Retinal pigment epithelial cell (primary cell): Measurements from ENCODE around the gene CCNG1.

Source experiments
- DNase-seq: peaks from one replicate; pipeline ENCODE4 v3.0.0-alpha.2; 2010; ENCODE audit warnings: low read depth
- H3K4me3 ChIP-seq: 2 replicates; pipeline ENCODE4 v1.5.1; 2011; ENCODE audit warnings: mild to moderate bottlenecking, low read length, control low read depth, moderate library complexity
- TF ChIP-seq, protein P1 (sequence below): conservative IDR thresholded peaks from 2 replicates; pipeline ENCODE4 v1.5.1; 2011; ENCODE audit warnings: low read depth, low read length, control low read depth, inconsistent platforms

Gene CCNG1

DNA sequence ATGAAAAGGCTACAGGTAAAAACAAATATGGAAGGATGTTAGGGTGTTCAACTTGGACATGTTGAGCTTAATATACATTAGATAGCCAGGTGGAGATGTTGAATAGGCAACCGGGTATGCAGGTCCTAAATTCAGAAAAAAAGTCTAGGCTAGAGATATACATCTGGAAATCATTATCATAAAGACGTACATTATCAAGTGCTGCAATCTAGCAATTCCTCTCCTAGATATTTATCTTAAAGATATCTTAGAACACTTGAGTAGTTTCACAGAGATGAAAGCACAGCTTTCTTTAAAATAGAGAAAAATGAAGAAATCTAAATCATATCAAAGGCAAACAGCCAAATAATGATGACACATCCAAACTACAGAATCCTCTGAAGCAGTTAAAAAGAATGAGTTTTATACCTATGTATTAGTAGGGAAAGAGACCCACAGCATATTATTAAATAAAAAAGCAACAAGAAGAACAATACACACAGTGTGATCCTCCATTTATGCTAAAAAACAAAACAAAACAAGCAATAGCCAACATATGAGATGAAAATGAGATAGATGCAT, 18.7 kb downstream of the CCNG1 start:
- H3K4me3 ChIP-seq: no peak overlapping the region
- TF ChIP-seq, protein P1, sequence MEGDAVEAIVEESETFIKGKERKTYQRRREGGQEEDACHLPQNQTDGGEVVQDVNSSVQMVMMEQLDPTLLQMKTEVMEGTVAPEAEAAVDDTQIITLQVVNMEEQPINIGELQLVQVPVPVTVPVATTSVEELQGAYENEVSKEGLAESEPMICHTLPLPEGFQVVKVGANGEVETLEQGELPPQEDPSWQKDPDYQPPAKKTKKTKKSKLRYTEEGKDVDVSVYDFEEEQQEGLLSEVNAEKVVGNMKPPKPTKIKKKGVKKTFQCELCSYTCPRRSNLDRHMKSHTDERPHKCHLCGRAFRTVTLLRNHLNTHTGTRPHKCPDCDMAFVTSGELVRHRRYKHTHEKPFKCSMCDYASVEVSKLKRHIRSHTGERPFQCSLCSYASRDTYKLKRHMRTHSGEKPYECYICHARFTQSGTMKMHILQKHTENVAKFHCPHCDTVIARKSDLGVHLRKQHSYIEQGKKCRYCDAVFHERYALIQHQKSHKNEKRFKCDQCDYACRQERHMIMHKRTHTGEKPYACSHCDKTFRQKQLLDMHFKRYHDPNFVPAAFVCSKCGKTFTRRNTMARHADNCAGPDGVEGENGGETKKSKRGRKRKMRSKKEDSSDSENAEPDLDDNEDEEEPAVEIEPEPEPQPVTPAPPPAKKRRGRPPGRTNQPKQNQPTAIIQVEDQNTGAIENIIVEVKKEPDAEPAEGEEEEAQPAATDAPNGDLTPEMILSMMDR: no peak
- no peak for DNase-seq

DNA sequence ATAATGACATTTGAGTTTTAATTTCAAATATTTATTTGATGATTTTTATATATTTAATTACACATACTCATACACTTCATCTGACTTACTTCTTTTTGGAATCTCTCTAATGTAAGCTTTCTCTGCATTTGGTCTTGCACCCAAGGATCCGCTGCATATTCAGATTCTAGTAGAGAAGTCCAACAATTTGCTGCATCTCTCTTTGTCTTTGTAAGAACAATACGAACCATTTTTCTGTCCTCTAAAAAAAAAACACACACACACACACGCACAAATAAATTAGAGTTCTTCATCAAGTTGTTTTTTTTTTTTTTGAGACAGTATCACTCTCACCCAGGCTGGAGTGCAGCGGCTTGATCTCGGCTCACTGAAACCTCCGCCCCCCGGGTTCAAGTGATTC, 19.4 kb downstream of the CCNG1 start:
- no peak overlapping the region for H3K4me3 ChIP-seq
- no peak for DNase-seq
- TF ChIP-seq, protein P1: no peak

DNA sequence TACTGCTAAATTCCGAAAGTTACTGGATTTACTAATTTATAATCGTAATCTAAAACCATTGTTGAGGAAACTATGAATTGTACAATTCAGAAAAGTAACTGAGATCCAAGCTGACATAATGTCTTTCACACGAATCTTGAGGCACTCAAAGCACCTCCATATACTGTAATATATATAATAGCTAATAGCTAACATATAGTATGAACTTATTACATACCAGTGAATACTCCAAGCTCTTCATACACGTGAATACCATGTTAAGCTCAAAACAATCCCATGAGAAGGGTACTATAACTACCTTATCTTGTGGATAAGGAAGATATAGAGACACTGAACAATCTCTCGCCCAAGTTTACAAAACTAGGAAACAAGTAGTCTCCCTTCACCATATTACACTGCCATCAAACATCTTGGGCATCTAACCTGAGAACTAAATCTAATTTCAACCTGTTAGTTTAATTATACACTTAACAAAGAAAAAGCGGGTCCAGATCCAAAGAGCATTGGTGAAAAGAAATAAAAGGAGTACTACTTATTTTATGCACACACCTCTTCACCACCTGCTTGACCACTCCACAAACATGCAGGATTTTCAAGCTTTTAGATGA, 21.5 kb downstream of the CCNG1 start:
- TF ChIP-seq, protein P1: no peak
- DNase-seq: no peak

DNA sequence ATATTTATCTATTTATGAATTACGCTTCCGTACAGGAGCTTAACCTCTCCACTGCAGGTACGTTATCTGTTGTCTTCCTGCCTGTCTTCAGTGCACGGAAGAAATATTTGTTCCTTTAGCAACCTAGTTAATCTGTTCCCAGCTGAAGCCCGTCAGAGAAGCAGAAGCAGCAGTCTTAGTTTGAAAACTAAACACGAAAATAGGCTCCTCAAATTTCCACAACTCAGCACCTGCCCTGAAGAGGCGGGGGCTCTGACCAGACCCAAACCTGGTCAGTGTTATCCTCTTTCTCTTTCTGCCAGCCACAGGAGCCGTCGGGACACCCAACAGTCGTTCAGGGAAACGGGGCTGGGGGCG, 22.0 kb downstream of the CCNG1 start:
- no peak for DNase-seq
- TF ChIP-seq, protein P1: no peak
- H3K4me3 ChIP-seq: peak overlapping the region; percentile 62

More for the DNA sequence above, 21.5 kb downstream of the CCNG1 start:
- peak overlapping the region; percentile 62 for H3K4me3 ChIP-seq

DNA sequence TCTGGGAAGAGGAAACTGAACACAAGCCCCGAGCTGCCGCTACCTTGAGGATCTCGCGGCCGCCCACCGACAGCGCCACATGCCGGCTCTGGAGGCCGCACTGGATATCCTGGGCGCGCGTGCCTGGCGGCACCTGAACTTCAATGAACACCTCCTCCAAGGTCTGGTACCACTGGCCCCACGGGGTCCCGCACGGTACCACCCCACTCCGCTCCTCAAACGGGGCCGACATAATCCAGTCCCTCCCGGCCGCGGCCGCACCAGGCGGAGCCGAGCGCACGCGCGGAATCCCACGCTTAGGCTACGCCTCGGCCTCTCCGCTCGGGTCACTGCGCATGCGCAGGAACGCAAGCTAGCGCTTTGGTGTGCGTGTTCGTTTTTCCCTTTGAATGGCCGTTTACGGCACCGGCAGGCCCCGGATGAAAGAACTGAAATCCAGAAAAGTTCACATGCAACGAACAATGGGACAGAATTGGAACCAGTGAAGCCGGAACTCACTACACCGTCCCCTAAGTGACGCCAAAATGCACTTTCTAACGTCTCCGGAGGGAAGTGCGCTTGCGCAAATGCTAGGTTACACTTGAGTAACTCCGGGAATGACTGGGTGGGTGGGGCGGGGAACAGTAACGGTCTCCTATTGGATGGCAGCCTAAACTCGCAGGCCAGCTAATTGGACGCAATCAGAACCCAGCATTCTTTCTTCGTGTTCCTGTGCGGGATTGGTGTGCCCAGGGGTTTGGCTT, 22.6 kb downstream of the CCNG1 start, which contains the start of gene NUDCD2:
TSS of gene NUDCD2 (minus strand) at position 284 of the 743 bp plus-strand sequence. CDS start at position 232, 52 bp downstream.
- DNase-seq: peak; percentile 97
- TF ChIP-seq, protein P1: peak; percentile 19
- peak within 1 kb of the TSS; percentile 72 for H3K4me3 ChIP-seq

DNA sequence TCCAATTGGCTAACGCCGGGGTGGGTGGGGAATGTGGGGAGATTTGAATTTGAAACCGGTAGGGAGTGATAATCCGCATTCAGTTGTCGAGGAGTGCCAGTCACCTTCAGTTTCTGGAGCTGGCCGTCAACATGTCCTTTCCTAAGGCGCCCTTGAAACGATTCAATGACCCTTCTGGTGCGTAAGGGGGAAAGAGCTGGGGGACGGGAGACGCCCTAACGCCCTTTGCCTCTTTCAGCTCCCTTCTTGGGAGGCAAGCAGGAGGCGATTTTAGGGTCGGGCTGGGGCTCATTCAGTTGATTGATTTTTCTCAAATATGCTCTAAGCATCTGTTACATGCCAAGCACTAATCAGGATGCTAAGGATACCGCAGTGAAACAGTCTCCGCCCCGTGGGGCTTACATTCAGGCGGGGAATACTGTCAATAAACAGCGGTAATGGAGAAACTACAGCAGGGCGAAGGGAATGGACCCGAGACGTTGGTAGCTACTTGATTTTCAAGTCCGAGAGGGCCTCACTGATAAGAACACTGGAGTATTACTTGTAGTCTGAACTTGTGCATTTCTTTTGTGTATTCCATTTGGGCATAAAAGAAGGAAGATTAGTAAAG, 23.3 kb downstream of the CCNG1 start, which contains the start of gene HMMR:
TSS of gene HMMR (plus strand) at position 71 of the 610 bp plus-strand sequence. CDS start at position 132, 61 bp downstream.
- DNase-seq: no peak
- TF ChIP-seq, protein P1: no peak
- H3K4me3 ChIP-seq: peak within 1 kb of the TSS; percentile 72
